SIG-M5 treated with dmso at 0.1 percent for 504 hours (cell line): ENCODE data around the gene RAP1GAP2.
"Not testable (repeated sequence)": the region's sequence is repeated elsewhere in the genome, so short reads cannot be mapped to it uniquely, and the experiment has no call there.

Source experiments
- DNase-seq: peaks from one replicate; lab custom pipeline; 2025; ENCODE audit not compliant: unreplicated experiment; lab: John Stamatoyannopoulos, UW

Gene RAP1GAP2

DNA sequence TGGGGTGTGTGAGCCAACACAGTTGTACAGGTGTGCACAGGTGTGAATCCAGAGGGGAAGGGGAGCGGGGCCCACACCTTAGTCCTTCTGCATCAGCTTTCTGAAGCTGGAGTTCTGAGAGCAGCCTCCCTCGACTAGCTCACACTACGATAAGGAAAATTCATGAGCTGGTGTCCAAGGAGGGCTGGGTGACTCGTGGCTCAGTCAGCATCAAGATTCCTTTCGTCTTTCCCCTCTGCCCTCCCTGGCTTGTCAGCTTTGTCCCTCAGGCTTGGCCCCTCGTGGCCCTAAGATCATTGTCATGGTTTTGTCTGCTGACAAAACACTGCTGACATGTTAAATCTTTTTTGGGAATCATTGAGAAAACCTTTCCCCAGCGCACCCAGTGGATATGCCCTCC lies 219.7 kb downstream of the RAP1GAP2 start:
- no peak for DNase-seq

DNA sequence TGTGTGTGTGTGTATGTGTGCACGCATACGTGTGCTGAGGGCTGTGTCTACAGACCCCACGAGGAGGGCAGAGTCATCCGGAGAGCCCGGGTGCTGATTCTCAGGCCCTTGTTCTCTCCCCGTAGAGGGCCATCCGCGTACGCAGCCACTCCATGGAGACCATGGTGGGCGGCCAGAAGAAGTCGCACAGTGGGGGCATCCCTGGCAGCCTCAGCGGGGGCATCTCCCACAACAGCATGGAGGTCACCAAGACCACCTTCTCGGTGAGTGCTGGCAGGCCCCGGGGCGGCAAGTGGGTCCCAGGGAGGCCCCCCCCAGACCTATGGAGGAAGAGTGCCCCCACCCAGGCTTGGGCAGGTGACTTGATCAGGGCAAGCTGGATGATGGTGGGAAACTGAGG lies 221.7 kb downstream of the RAP1GAP2 start:
- DNase-seq: no peak

DNA sequence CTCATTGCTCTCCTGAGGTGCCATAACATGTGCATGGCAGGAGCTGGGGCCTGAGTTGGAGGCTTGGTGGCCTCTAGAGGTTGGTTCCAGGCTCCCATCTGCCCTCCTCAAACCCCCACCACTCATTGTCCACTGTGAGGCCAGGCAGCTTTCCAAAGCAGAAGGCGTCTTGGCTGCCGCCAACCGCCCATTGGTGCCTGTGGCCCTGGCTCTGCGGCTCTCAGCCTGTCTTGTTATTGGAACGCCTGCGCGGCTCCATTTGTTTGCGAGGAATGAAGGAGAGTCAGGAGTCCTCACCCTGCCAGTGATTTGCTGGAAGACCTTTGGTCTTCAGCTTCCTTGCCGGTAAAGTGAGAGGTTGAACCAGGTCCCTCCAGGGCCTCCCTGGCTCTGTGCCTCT lies 223.5 kb downstream of the RAP1GAP2 start:
- no peak for DNase-seq

- DNase-seq: no peak
Observed at GRCh38 chr17:3020381-3020780, 224.1 kb downstream of the RAP1GAP2 start.

- DNase-seq: no peak
Observed at GRCh38 chr17:3022197-3022596, 226.0 kb downstream of the RAP1GAP2 start.

DNA sequence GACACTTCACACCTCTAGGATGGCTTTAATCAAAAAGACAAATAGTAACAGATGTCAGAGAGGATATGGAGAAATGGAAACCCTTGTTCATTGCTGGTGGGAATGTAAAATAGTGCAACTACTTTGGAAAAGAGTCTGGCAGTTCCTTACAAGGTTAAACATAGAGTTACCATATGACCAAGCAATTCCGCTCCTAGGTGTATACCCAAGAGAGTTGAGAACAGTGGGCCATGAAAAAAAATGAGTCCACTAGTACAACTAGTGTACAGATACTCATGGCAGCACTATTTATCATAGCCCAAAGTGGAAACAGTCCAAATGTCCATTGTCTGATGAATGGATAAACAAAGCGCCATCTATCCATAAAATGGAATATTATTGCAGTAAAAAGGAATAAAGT lies 228.1 kb downstream of the RAP1GAP2 start:
- DNase-seq: no peak

DNA sequence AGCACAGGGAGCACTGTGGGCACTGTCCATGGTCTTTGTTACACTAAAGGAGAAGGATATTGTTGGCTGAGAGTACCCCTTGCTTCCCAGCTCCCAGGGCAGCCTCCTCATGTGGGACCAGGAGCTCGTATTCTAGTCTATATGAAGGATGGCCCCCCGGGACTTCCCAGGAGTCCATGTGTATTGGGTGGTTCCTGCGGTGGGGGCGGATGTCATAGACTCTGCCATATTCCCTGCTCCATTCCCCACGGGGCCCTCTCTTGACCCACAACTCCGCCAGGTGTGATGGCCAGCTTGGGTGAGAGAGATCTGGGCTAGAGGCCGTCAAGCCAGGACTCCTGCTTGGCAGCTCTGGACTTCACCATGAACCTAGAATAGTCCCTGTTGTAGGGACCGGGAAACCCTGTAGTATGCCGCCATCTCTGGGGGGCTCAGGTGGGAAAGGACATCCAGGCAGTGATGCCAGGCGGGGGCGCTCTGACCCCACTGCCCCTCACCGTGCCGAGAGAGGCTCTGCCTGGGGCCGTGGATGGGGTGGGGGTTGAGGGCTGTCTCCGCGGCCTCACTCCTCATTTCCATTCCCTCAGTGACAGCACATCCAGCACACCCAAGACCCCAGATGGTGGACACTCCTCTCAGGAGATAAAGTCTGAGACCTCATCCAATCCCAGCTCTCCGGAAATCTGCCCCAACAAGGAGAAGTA lies 229.3 kb downstream of the RAP1GAP2 start:
- DNase-seq: no peak

DNA sequence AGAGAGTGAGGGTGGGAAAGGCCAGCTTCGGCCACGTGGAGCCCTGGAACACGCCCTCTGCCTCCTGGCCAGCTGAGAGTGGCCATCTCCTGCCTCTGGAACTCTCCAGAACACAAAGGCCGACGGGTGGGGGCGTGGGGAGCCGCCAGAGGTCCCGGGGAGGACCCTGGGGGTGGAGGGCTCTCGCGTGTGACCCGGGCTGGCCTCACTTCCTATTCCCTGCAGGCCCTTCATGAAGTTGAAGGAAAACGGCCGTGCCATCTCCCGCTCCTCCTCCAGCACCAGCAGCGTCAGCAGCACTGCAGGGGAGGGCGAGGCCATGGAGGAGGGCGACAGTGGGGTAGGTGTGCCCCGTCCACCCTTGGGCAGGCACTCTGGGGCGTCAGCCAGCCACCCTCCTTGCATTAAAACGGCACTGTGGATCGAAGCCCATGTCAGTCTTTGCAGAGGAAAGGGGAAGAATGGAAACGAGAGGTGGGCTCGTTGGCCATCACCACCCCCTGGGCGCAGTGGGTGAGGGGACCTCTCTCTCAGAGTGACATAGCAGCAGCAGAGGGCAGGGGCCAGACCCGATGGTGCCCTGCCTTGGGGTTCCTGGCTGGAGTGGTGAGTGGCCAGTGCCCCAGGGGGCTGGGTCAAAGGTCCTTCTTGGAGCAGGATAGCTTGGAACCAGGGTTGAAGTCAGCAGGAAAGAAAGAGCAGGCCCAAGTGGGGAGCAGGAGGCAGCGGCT lies 230.1 kb downstream of the RAP1GAP2 start:
- no peak for DNase-seq

DNA sequence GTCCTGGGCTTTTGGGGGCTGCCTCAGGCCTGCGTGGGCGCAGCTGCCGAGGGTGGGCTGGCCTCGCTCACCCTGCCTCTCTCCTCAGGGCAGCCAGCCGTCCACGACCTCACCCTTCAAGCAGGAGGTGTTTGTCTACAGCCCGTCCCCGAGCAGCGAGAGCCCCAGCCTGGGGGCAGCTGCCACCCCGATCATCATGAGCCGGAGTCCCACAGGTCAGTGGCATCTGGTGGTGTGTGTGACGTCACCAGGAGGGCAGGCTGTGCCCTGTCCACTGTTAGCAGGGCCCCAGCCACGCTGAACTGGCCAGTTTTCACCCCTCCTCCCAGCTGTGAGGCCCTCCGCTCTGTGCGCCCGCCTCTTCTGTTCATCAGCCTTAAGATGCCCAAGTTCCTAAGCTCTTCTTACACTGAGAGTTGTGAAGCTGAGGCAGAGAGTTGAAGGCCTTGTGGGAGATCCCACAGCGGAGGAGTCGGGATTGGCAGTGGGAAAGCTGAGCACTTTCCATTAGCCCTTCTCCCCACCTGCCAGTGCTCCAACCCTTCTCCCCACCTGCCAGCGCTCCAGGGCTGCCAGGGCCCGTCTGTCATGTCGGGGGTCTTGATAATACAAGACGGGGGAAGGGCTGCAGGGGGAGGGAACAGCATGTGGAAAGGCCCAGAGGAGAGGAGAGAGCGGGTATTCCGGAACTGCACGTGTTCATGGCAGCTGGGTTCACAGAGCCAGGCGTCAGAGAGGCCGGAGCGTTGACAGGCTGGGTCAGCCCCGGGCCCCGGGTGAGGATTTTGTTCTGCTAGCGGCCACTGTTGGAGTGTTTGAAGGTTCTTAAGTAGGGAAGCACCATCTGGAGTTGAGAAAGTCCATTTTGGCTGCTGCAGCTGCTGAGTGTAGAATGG lies 230.9 kb downstream of the RAP1GAP2 start:
- no peak for DNase-seq

DNA sequence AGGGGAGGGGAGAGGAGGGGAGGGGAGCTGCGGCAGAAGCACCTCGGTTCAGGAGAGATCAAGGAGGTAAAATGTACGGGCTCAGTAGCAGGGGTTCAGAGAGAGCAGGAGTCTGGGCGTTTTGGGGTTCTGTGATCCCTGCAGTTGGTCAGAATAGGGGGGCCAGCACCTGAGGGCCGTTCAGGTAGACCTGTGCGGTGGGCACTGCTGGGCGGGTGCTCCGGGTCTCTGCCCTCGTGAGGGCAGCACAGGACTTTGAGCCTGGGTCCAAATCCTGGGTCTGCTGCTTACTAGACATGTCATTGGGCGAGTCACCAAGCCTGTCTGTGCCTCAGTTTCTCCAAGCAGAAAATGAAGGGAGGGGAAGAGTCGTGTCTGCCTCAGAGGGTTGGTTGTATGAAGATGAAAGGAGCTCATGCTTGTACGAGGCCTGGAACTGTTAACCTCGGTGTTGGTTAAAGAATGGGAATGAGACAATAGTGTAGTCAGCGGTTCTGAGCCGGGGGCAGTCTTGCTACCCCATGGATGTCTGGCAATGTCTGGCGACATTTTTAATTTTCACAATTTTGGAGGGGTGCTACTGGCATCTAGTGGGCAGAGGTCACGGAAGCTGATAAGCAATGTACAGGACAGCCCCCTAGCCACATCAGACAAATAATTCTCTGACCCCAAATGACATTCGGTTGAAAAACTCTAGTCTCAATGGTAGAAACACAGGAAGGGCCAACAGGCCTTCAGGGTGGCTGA lies 231.7 kb downstream of the RAP1GAP2 start:
- no peak for DNase-seq

- DNase-seq: no peak
Observed at GRCh38 chr17:3029213-3029913, 233.1 kb downstream of the RAP1GAP2 start.

- DNase-seq: no peak
Observed at GRCh38 chr17:3030096-3030495, 233.9 kb downstream of the RAP1GAP2 start.

DNA sequence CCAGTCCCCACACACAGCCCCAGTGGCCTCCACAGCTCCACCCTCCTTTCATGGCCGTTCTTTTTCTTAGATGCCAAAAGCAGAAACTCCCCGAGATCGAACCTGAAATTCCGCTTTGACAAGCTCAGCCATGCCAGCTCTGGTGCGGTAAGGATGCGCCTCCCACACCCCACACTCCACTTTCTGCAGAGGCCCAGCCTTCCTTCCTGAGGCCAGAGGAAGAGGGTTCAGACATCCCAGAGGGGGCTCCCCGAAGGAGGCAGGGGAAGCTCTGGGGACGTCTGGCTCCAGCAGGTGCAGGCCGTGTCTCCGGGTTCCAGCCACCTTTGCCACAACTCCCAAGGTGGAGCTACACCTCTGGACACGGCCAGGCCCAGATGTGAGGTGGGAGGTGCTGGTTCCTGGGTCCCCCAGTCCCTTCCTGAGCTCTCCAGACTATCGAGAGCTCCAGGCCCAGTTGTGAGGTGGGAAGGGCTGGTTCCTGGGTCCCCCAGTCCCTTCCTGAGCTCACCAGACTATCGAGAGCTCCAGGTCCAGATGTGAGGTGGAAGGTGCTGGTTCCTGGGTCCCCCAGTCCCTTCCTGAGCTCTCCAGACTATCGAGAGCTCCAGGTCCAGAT lies 234.7 kb downstream of the RAP1GAP2 start:
- not testable (repeated sequence) for DNase-seq

GRCh38 chr17:3032258-3033247 lies 236.3 kb downstream of the RAP1GAP2 start:
- DNase-seq: no peak

DNA sequence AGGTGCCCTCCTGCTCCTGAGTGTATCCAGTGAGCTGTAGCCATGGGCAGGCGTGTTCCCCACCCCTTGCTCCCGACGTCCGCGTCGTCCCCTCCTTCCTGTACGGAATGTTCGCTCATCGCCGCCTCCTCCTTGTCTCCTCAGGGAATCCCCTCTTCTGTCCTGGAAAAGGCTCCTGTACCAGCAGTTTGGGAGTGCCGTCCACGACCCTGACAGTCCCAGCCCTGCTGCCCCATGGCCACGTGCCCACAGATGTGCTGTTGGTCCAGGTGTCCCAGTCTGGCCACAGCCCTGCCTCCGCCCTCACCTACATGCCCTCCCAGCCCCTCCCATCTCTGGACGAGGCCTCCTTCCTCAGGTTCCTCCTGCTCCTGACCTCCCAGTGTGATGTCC lies 237.0 kb downstream of the RAP1GAP2 start:
- no peak for DNase-seq

- no peak for DNase-seq
Observed at GRCh38 chr17:3033741-3034577, 237.7 kb downstream of the RAP1GAP2 start.

GRCh38 chr17:3034578-3034920 lies 238.3 kb downstream of the RAP1GAP2 start:
- DNase-seq: no peak
